Tibial nerve (tissue), 4 donors: Measurements from ENCODE around the gene STYK1. TPM values are rescaled to one million over a fixed set of nuclear protein-coding genes. Genes with fewer than 3 reads are reported as not detected.
"Not testable (repeated sequence)": the region's sequence is repeated elsewhere in the genome, so short reads cannot be mapped to it uniquely, and the experiment has no call there.

ENCODE experiments used
- DNase-seq, 2 donors: peaks; one replicate each; pipeline ENCODE4 v3.0.0-alpha.2; 2019; ENCODE audit warnings: low spot score in 2 of 2
- H3K27ac ChIP-seq, 4 donors: fragments of 200-600 bp; sonication (generic) in 3 of 4; one replicate each; pipeline ENCODE4 v1.5.1; 2017 to 2019; ENCODE audit warnings: mild to moderate bottlenecking in 1 of 4
- H3K27me3 ChIP-seq, 2 donors: fragments of 200-600 bp; sonication (generic) in 1 of 2; one replicate each; pipeline versions ENCODE4 v1.5.1 to v1.6.0; 2017 to 2019
- H3K36me3 ChIP-seq, 3 donors: fragments of 200-600 bp; sonication (generic); one replicate each; pipeline ENCODE4 v1.5.1; 2018 to 2019
- H3K4me1 ChIP-seq, 4 donors: fragments of 200-600 bp; sonication (generic) in 3 of 4; one replicate each; pipeline ENCODE4 v1.5.1; 2017 to 2019
- H3K4me3 ChIP-seq, 4 donors: fragments of 200-600 bp; sonication (generic) in 3 of 4; one replicate each; pipeline ENCODE4 v1.5.1; 2017 to 2019; ENCODE audit warnings: mild to moderate bottlenecking in 1 of 4, moderate library complexity in 1 of 4
- H3K9me3 ChIP-seq, 4 donors: fragments of 200-600 bp; sonication (generic) in 3 of 4; one replicate each; pipeline ENCODE4 v1.5.1; 2017 to 2019
- CTCF ChIP-seq, 5 experiments: fragments of 200-600 bp in 3 of 5; fragments of 450-650 bp in 2 of 5; sonication (generic) in 3 of 5; IDR thresholded peaks; one replicate each; pipeline ENCODE4 v1.5.1; 2016 to 2019; ENCODE audit warnings: antibody characterized with exemption in 5 of 5, mild to moderate bottlenecking in 3 of 5, moderate library complexity in 2 of 5
- EP300 ChIP-seq, 2 donors: sonication (generic); formaldehyde crosslinking; IDR thresholded peaks; one replicate each; pipeline ENCODE4 v1.6.1; 2017; ENCODE audit warnings: antibody characterized with exemption in 2 of 2, mild to moderate bottlenecking in 1 of 2
- POLR2A ChIP-seq, 2 donors: fragments of 450-650 bp; IDR thresholded peaks; one replicate each; pipeline ENCODE4 v1.6.1; 2017; ENCODE audit warnings: antibody characterized with exemption in 2 of 2, mild to moderate bottlenecking in 2 of 2, moderate library complexity in 2 of 2
- WGBS, 2 donors: methylation state at CpG; one replicate each; pipeline ENCODE4 v1.1.5; 2018; 5-methylcytosine and 5-hydroxymethylcytosine counted together
- total RNA-seq, 4 donors: library from RNA; depleted of rRNA; stranded (reverse); fragments of >200 nt; gene quantifications; one replicate each; pipeline ENCODE4 v1.1.0, GENCODE V29; 2016

STYK1 gene
- total RNA-seq, 4 donors from 2014 or later = 0.44 TPM; not detected in 3

- no peak overlapping the region for H3K4me3 ChIP-seq
- no peak for DNase-seq
- H3K9me3 ChIP-seq = peaks cover 0 to 6% (median 0%) of the 10 kb centered on the region in 4 donors
- H3K27me3 ChIP-seq = no peaks in the 10 kb centered on the region
- no peaks in the 10 kb centered on the region for H3K36me3 ChIP-seq
- H3K27ac ChIP-seq = no peak overlapping the region
- H3K4me1 ChIP-seq = no peaks in the 10 kb centered on the region
- TF ChIP-seq CTCF (IDR thresholded peaks at IDR 0.05) = no peak
- no peak for TF ChIP-seq EP300 (IDR thresholded peaks at IDR 0.05)
- no peak for TF ChIP-seq POLR2A (IDR thresholded peaks at IDR 0.05)
These were observed 19.8 kb downstream of the STYK1 start for GRCh38 chr12:10654003-10654402.

- 77 to 85% methylated on average over 3 of the region's 3 CpGs for WGBS, 2 donors
- DNase-seq = no peak
- Histone ChIP-seq H3K4me1 (no peaks in the 10 kb centered on the region), H3K27me3 (no peaks in the 10 kb centered on the region), H3K36me3 (no peaks in the 10 kb centered on the region), H3K9me3 (peaks cover 0 to 9% (median 0%) of the 10 kb centered on the region in 4 donors), H3K4me3 (no peak overlapping the region), H3K27ac (no peak overlapping the region)
- TF ChIP-seq POLR2A (IDR thresholded peaks at IDR 0.05) = no peak
- TF ChIP-seq EP300 (IDR thresholded peaks at IDR 0.05) = no peak
- TF ChIP-seq CTCF (IDR thresholded peaks at IDR 0.05) = no peak
These were observed 21.7 kb downstream of the STYK1 start for GRCh38 chr12:10652192-10652591.

GRCh38 chr12:10646576-10646975 lies 27.3 kb downstream of the STYK1 start:
- H3K27ac ChIP-seq, H3K36me3 ChIP-seq, H3K4me1 ChIP-seq, H3K27me3 ChIP-seq, DNase-seq, H3K4me3 ChIP-seq: not testable (repeated sequence)
- peaks cover 0 to 22% (median 4%) of the 10 kb centered on the region in 4 donors for H3K9me3 ChIP-seq

- no peaks in the 10 kb centered on the region for H3K27me3 ChIP-seq
- 46 to 48% methylated on average over 4 of the region's 4 CpGs for WGBS, 2 donors
- peaks cover 0 to 22% (median 4%) of the 10 kb centered on the region in 4 donors for H3K9me3 ChIP-seq
- H3K27ac ChIP-seq = no peak overlapping the region
- H3K36me3 ChIP-seq = no peaks in the 10 kb centered on the region
- H3K4me1 ChIP-seq = no peaks in the 10 kb centered on the region
- no peak for DNase-seq
- TF ChIP-seq CTCF (IDR thresholded peaks at IDR 0.05) (no peak), EP300 (IDR thresholded peaks at IDR 0.05) (no peak), POLR2A (IDR thresholded peaks at IDR 0.05) (no peak)
- no peak overlapping the region for H3K4me3 ChIP-seq
These were observed 27.9 kb downstream of the STYK1 start for GRCh38 chr12:10645910-10646309.

GRCh38 chr12:10641735-10642500 lies 31.9 kb downstream of the STYK1 start:
- no peak for TF ChIP-seq CTCF (IDR thresholded peaks at IDR 0.05)
- peak in 1 of 2 donors; percentile 40 for TF ChIP-seq EP300 (IDR thresholded peaks at IDR 0.05)
- WGBS, 2 donors = 64 to 70% methylated on average over 6 of the region's 6 CpGs
- H3K36me3 ChIP-seq = no peaks in the 10 kb centered on the region

More at GRCh38 chr12:10641735-10642500, 31.9 kb downstream of the STYK1 start:
- Histone ChIP-seq H3K9me3 (peaks cover 0 to 16% (median 4%) of the 10 kb centered on the region in 4 donors), H3K27me3 (no peaks in the 10 kb centered on the region), H3K27ac (no peak overlapping the region), H3K4me1 (no peaks in the 10 kb centered on the region), H3K4me3 (no peak overlapping the region)
- DNase-seq = no peak
